ENCODE measurements around the gene AOC3. TPM values are rescaled to one million over a fixed set of nuclear protein-coding genes. Genes with fewer than 3 reads are reported as not detected.

Gene AOC3
- polyA plus RNA-seq, 1 of the 3 experiments (the other 2 are of a cell fraction): 0.03 TPM

DNA sequence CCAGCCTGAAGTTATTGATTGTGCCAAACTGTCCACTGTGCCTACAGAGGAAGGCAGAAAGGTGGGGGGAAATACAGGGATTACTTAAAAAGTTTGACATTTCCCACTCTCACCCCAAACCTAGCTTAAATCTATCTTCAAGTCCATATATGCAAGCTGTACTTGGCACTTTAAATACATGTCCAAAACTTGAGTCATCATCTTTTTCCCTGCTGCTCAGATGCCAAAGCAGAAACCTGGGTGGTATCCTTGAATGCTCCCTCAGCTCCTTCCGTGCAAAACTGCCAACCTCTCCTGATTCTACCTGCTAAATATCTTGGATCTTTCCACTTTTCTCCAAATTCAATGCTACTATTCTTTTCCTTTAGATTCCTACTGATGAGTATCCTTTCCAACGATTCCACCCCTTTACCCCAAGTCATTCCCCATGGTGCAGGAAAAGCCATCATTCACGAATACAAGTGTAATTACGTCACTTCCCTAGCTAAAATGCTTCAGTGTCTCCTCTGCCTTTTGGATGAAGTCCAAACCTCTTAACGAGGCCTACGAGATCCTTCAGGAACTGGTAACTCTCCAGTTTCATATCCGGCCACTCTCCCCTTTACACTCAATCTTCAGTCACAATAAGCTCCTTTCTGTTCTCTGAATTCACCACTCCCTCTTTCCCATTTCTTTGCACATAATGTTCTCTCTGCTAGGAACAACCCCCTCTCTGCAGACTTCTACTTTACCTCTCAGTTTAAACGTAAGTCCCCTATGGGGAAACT is 36.2 kb upstream of the AOC3 start (continued):
- TF ChIP-seq SMC3 (IDR thresholded peaks at IDR 0.05; ENCODE audit: low read depth, low read length) (no peak), EZH2phosphoT487 (IDR thresholded peaks at IDR 0.05; ENCODE audit: borderline replicate concordance, low read depth) (no peak), TAF1 (IDR thresholded peaks at IDR 0.05; ENCODE audit: borderline replicate concordance, low read depth, low read length) (no peak; the same call in 1 of the 2 replicates), FOXM1 (IDR thresholded peaks at IDR 0.05; ENCODE audit: low read depth) (no peak), YY1 (IDR thresholded peaks at IDR 0.05; ENCODE audit: low read depth) (peak; percentile 45; the same call in 1 of the 2 replicates), GABPA (IDR thresholded peaks at IDR 0.05; ENCODE audit: low read depth) (peak; percentile 66), JUND (IDR thresholded peaks at IDR 0.05) (peak; percentile 54), RXRA (IDR thresholded peaks at IDR 0.05; ENCODE audit: borderline replicate concordance, low read depth) (no peak), TCF12 (IDR thresholded peaks at IDR 0.05) (peak; percentile 55; the same call in 1 of the 2 replicates), POLR2AphosphoS5 (IDR thresholded peaks at IDR 0.05; ENCODE audit: low read depth, low read length) (peak; percentile 31), CHD2 (IDR thresholded peaks at IDR 0.05; ENCODE audit: low read length, partially characterized antibody) (no peak), RAD21 (IDR thresholded peaks at IDR 0.05; ENCODE audit: low read length) (no peak), RFX5 (IDR thresholded peaks at IDR 0.05; ENCODE audit: low read length) (no peak), NFIC (IDR thresholded peaks at IDR 0.05; ENCODE audit: borderline replicate concordance) (peak; percentile 91), MEF2A (IDR thresholded peaks at IDR 0.05; ENCODE audit: borderline replicate concordance, low read depth) (no peak), SIN3A (IDR thresholded peaks at IDR 0.05; ENCODE audit: borderline replicate concordance, low read depth, low read length) (no peak), EP300 (IDR thresholded peaks at IDR 0.05; ENCODE audit: borderline replicate concordance in 1 of 2, low read depth in 1 of 2, low read length in 1 of 2) (peak in 1 of 2 experiments; percentile 68; a peak in 2 of 4 replicates), GATA2 (CRISPR knock-in tag; IDR thresholded peaks at IDR 0.05) (no peak), ELF1 (IDR thresholded peaks at IDR 0.05) (no peak)
- TF ChIP-seq, protein P1, sequence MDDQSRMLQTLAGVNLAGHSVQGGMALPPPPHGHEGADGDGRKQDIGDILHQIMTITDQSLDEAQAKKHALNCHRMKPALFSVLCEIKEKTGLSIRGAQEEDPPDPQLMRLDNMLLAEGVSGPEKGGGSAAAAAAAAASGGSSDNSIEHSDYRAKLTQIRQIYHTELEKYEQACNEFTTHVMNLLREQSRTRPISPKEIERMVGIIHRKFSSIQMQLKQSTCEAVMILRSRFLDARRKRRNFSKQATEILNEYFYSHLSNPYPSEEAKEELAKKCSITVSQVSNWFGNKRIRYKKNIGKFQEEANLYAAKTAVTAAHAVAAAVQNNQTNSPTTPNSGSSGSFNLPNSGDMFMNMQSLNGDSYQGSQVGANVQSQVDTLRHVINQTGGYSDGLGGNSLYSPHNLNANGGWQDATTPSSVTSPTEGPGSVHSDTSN (IDR thresholded peaks at IDR 0.05): peak; percentile 84
- TF ChIP-seq, protein P2, sequence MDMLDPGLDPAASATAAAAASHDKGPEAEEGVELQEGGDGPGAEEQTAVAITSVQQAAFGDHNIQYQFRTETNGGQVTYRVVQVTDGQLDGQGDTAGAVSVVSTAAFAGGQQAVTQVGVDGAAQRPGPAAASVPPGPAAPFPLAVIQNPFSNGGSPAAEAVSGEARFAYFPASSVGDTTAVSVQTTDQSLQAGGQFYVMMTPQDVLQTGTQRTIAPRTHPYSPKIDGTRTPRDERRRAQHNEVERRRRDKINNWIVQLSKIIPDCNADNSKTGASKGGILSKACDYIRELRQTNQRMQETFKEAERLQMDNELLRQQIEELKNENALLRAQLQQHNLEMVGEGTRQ (IDR thresholded peaks at IDR 0.05; ENCODE audit: borderline replicate concordance, low read depth, low read length): no peak
- TF ChIP-seq, protein P3, sequence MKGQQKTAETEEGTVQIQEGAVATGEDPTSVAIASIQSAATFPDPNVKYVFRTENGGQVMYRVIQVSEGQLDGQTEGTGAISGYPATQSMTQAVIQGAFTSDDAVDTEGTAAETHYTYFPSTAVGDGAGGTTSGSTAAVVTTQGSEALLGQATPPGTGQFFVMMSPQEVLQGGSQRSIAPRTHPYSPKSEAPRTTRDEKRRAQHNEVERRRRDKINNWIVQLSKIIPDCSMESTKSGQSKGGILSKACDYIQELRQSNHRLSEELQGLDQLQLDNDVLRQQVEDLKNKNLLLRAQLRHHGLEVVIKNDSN (IDR thresholded peaks at IDR 0.05; ENCODE audit: borderline replicate concordance, low read depth): no peak
- TF ChIP-seq, protein P4, sequence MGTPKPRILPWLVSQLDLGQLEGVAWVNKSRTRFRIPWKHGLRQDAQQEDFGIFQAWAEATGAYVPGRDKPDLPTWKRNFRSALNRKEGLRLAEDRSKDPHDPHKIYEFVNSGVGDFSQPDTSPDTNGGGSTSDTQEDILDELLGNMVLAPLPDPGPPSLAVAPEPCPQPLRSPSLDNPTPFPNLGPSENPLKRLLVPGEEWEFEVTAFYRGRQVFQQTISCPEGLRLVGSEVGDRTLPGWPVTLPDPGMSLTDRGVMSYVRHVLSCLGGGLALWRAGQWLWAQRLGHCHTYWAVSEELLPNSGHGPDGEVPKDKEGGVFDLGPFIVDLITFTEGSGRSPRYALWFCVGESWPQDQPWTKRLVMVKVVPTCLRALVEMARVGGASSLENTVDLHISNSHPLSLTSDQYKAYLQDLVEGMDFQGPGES (IDR thresholded peaks at IDR 0.05; ENCODE audit: low read depth, low read length): no peak
